ENCODE measurements around the gene PRPF31.
A peak's percentile ranks its signal among the peaks of the same experiment; 100 is the strongest.

Gene PRPF31

DNA sequence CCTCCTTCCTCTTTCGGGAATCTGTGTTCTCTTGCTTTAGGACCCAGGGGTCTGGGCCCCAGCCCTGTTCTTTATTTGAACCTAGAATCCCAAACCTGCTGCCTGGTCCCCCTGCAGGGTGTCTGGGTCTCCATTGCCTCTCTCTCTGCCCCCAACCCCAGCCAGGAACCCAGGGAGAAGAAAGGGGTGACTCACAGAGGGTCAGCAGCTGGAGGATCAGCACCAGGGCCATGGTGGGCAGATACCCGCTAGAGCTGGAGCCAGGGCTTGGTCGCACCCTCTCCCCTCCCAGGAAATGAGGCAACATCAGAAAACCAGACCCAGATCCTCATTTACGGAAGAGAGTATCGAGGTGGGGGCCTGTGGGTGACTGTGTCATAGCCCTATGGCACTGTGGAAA is 15.0 kb upstream of the PRPF31 start, which contains the start of gene OSCAR:
Gene OSCAR (minus strand): TSS at position 243 of the 400 bp plus-strand sequence. CDS start 11 bp downstream, at position 232.
- no peak for FAIRE-seq
- TF ChIP-seq CTCF (IDR thresholded peaks at IDR 0.05; ENCODE audit: insufficient read depth, missing control alignments): no peak
- DNase-seq (ENCODE audit: insufficient read length, low spot score): no peak

- TF ChIP-seq CTCF (IDR thresholded peaks at IDR 0.05; ENCODE audit: insufficient read depth, missing control alignments): no peak
- no peak for FAIRE-seq
These were observed 13.0 kb upstream of the PRPF31 start, which contains the start of gene NDUFA3 for GRCh38 chr19:54102421-54103169. TSS of gene NDUFA3 (plus strand) at chr19:54102855. CDS start at chr19:54102879, 24 bp downstream.

GRCh38 chr19:54104998-54105715 is 10.4 kb upstream of the PRPF31 start:
- DNase-seq (ENCODE audit: insufficient read length, low spot score): no peak
- no peak for TF ChIP-seq CTCF (IDR thresholded peaks at IDR 0.05; ENCODE audit: insufficient read depth, missing control alignments)
- no peak for FAIRE-seq

More at GRCh38 chr19:54102421-54103169, 13.0 kb upstream of the PRPF31 start, which contains the start of gene NDUFA3:
- peak; percentile 99 for DNase-seq (ENCODE audit: insufficient read length, low spot score)

DNA sequence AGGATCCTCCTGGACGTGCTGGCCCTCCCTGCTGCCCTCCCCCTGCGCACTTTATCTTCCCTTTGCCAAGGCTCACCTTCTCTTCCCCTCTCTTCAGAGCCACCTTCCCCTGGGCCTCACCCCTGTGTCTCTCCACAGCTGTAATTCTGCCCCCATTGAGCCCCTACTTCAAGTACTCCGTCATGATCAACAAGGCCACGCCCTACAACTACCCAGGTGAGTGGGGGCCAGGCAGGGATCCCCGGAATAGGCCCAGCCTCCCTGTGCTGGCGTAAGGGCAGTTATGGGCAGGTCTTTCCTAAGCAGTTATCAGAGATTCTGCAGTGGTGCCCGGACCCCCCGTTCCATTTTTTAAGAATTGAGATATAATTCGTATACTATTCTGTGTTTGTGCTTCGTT is 9.8 kb upstream of the PRPF31 start:
- FAIRE-seq (no peak), DNase-seq (ENCODE audit: insufficient read length, low spot score) (peak; percentile 7)
- TF ChIP-seq CTCF (IDR thresholded peaks at IDR 0.05; ENCODE audit: insufficient read depth, missing control alignments): no peak

DNA sequence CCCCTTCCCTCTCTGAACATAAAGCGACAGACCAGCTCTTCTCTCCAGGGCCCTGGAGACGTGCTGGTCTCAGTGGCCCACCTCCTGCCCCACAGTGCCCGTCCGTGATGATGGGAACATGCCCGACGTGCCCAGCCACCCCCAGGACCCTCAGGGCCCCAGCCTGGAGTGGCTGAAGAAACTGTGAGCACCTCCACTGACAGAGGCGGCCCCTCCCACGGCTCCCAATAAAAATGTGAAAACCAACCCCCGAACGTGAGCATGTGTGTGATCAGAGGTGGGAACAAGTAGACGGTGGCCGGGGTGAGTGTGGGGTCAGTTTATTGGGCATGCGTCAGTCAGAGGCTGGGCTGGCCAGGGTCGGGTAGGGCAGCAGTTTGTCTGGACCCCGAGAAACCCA is 8.8 kb upstream of the PRPF31 start:
- TF ChIP-seq CTCF (IDR thresholded peaks at IDR 0.05; ENCODE audit: insufficient read depth, missing control alignments): no peak
- no peak for DNase-seq (ENCODE audit: insufficient read length, low spot score)
- FAIRE-seq: no peak

DNA sequence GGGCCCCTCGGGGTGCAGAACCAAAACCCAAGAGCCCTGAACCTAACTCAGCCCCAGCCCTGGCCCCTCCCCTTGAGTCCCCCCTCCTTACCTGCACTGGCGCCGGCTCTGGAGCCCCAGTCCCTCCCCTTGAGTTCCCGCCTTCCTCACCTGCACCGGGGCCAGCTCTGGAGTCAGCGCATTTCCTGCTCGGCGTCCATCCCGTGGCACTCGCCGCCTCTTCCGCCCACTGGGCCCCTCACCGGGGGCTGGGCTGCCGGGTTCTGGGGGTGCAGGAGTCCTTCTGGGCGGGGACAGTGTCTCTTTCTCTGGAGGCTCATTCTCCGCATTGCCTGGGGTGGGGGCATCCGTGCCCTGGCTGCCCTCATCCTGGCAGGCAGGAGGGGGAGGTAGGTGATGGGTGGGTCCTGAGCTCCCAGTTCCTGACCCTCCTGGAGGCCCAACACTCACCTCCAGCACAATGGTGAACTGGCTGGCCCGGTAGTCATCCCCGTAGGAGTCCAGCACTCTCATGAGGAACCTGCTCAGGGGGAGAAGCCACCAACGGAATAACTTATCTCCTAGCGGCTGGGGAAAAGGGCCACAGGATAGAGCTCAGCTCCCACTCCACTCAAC is 7.6 kb upstream of the PRPF31 start:
- TF ChIP-seq CTCF (IDR thresholded peaks at IDR 0.05; ENCODE audit: insufficient read depth, missing control alignments): no peak
- FAIRE-seq (no peak), DNase-seq (ENCODE audit: insufficient read length, low spot score) (no peak)
